GM21717 (cell line): Measurements from ENCODE around the gene CNTFR.

Experiments used
- ATAC-seq: cut with Tn5 transposase; IDR thresholded peaks from one replicate; pipeline ENCODE4 v1.9.1; 2021; ENCODE audit warnings: mild to moderate bottlenecking, moderate library complexity; ENCODE audit not compliant: unreplicated experiment

The CNTFR gene

GRCh38 chr9:34620061-34620994, 30.8 kb upstream of the CNTFR start, which contains the start of gene DCTN3:
TSS of gene DCTN3 (minus strand) at chr9:34620495. CDS start at chr9:34620464, 31 bp downstream.
- peak; percentile 96 for ATAC-seq

GRCh38 chr9:34615132-34615531, 25.6 kb upstream of the CNTFR start:
- ATAC-seq, result no peak

GRCh38 chr9:34612788-34613390, 23.4 kb upstream of the CNTFR start:
- ATAC-seq, result no peak

GRCh38 chr9:34611811-34612787, 22.6 kb upstream of the CNTFR start, which contains the start of gene RPP25L:
TSS of gene RPP25L (minus strand) at chr9:34612097. CDS start at chr9:34611296, 801 bp downstream.
- ATAC-seq, result peak; percentile 82

GRCh38 chr9:34611251-34611810, 21.8 kb upstream of the CNTFR start:
- ATAC-seq, result peak; percentile 5

- ATAC-seq, result no peak
Observed at GRCh38 chr9:34610434-34611206, 21.1 kb upstream of the CNTFR start.

GRCh38 chr9:34607331-34607730, 17.8 kb upstream of the CNTFR start:
- ATAC-seq, result no peak

GRCh38 chr9:34606905-34607304, 17.4 kb upstream of the CNTFR start:
- no peak for ATAC-seq

GRCh38 chr9:34606190-34606589, 16.7 kb upstream of the CNTFR start:
- no peak for ATAC-seq

GRCh38 chr9:34603610-34604231, 14.2 kb upstream of the CNTFR start:
- ATAC-seq, result peak; percentile 64

GRCh38 chr9:34601937-34602573, 12.5 kb upstream of the CNTFR start:
- no peak for ATAC-seq

GRCh38 chr9:34600908-34601307, 11.4 kb upstream of the CNTFR start:
- no peak for ATAC-seq

- ATAC-seq, result no peak
Observed at GRCh38 chr9:34599546-34599945, 10.0 kb upstream of the CNTFR start.

GRCh38 chr9:34594177-34594576, 4.7 kb upstream of the CNTFR start:
- no peak for ATAC-seq

- no peak for ATAC-seq
Observed at GRCh38 chr9:34592895-34593601, 3.5 kb upstream of the CNTFR start.

- no peak for ATAC-seq
Observed at GRCh38 chr9:34591917-34592866, 2.7 kb upstream of the CNTFR start.
